Liver (tissue), 9 donors: ENCODE results near the gene SLC4A5. TPM values are rescaled to one million over a fixed set of nuclear protein-coding genes. Genes with fewer than 3 reads are reported as not detected.

Experiments
- DNase-seq: peaks from one replicate; pipeline ENCODE4 v3.0.0-alpha.2; 2017; ENCODE audit warnings: low spot score
- H3K27ac ChIP-seq, 2 donors: one replicate each; pipeline ENCODE4 v1.7.0; 2013; ENCODE audit warnings: inconsistent platforms in 2 of 2, low read length in 2 of 2, control low read depth in 1 of 2, low read depth in 1 of 2, mild to moderate bottlenecking in 1 of 2
- H3K27me3 ChIP-seq, 4 donors: one replicate each; pipeline versions ENCODE4 v1.6.1 to v1.7.0; 2013; ENCODE audit warnings: low read length in 3 of 4, inconsistent platforms in 1 of 4, mild to moderate bottlenecking in 1 of 4, moderate library complexity in 1 of 4; ENCODE audit not compliant: control insufficient read depth in 4 of 4, insufficient read depth in 4 of 4
- H3K36me3 ChIP-seq, 4 donors: one replicate each; pipeline versions ENCODE4 v1.6.1 to v1.7.0; 2013; ENCODE audit warnings: low read length in 3 of 4, mild to moderate bottlenecking in 3 of 4, low read depth in 1 of 4, moderate library complexity in 1 of 4; ENCODE audit not compliant: control insufficient read depth in 4 of 4, insufficient read depth in 3 of 4
- H3K4me1 ChIP-seq, 4 donors: one replicate each; pipeline versions ENCODE4 v1.6.1 to v1.7.0; 2013; ENCODE audit warnings: low read length in 3 of 4, mild to moderate bottlenecking in 3 of 4, moderate library complexity in 1 of 4; ENCODE audit not compliant: control insufficient read depth in 4 of 4, insufficient read depth in 4 of 4
- H3K4me3 ChIP-seq, 3 donors: one replicate each; pipeline versions ENCODE4 v1.6.1 to v1.7.0; 2013; ENCODE audit warnings: low read length in 3 of 3, control low read depth in 1 of 3, low read depth in 1 of 3, mild to moderate bottlenecking in 1 of 3
- H3K9ac ChIP-seq, 2 donors: one replicate each; pipeline ENCODE4 v1.7.0; 2013; ENCODE audit warnings: low read length in 2 of 2, mild to moderate bottlenecking in 2 of 2, moderate library complexity in 2 of 2, control low read depth in 1 of 2, low read depth in 1 of 2
- H3K9me3 ChIP-seq, 4 donors: one replicate each; pipeline versions ENCODE4 v1.6.1 to v1.7.0; 2013; ENCODE audit warnings: low read length in 3 of 4; ENCODE audit not compliant: control insufficient read depth in 4 of 4
- ATF3 ChIP-seq: IDR thresholded peaks from 2 replicates; pipeline ENCODE4 v1.6.1; 2016; ENCODE audit warnings: antibody characterized with exemption
- CTCF ChIP-seq: fragments of 150-350 bp; IDR thresholded peaks from 2 replicates; pipeline ENCODE4 v1.5.1; 2017; ENCODE audit warnings: improper control_type of control experiment, low read depth, low read length; ENCODE audit not compliant: missing input control
- FOXA1 ChIP-seq: IDR thresholded peaks from 2 replicates; pipeline ENCODE4 v1.6.1; 2016; ENCODE audit warnings: antibody characterized with exemption
- FOXA2 ChIP-seq: IDR thresholded peaks from 2 replicates; pipeline ENCODE4 v1.6.1; 2016; ENCODE audit warnings: antibody characterized with exemption
- GABPA ChIP-seq, 2 donors: IDR thresholded peaks in 1 of 2; conservative IDR thresholded peaks in 1 of 2; 2 replicates each; pipeline ENCODE4 v1.6.1; 2016; ENCODE audit warnings: antibody characterized with exemption in 2 of 2, mild to moderate bottlenecking in 1 of 2, moderate library complexity in 1 of 2
- HNF4G ChIP-seq: IDR thresholded peaks from 2 replicates; pipeline ENCODE4 v1.6.1; 2016; ENCODE audit warnings: antibody characterized with exemption
- JUND ChIP-seq, 2 donors: IDR thresholded peaks; 2 replicates each; pipeline ENCODE4 v1.6.1; 2016; ENCODE audit warnings: antibody characterized with exemption in 2 of 2
- MAX ChIP-seq: IDR thresholded peaks from 2 replicates; pipeline ENCODE4 v1.6.1; 2016; ENCODE audit warnings: antibody characterized with exemption
- RAD21 ChIP-seq, 2 donors: IDR thresholded peaks; 2 replicates each; pipeline ENCODE4 v1.6.1; 2016; ENCODE audit warnings: antibody characterized with exemption in 2 of 2, mild to moderate bottlenecking in 2 of 2
- RXRA ChIP-seq, 2 donors: IDR thresholded peaks; 2 replicates each; pipeline ENCODE4 v1.6.1; 2017 to 2018; ENCODE audit warnings: antibody characterized with exemption in 2 of 2, mild to moderate bottlenecking in 1 of 2
- SP1 ChIP-seq: IDR thresholded peaks from 2 replicates; pipeline ENCODE4 v1.6.1; 2018; ENCODE audit warnings: antibody characterized with exemption, mild to moderate bottlenecking
- WGBS: extraction: QIAGEN DNeasy Blood & Tissue Kit; methylation state at CpG from one replicate; pipeline ENCODE4 v1.1.7; 2013; 5-methylcytosine and 5-hydroxymethylcytosine counted together
- polyA plus RNA-seq, 2 donors: library from polyadenylated mRNA; stranded (reverse) in 1 of 2; unstranded in 1 of 2; fragments of 200-250 nt in 1 of 2; fragments of >200 nt in 1 of 2; fragmentation: Nextera tagmentation in 1 of 2; extraction: Ambion mirVana in 1 of 2; gene quantifications; one replicate each; pipeline versions ENCODE4 v1.2.1 to v1.2.3, GENCODE V29; 2013 to 2015
- total RNA-seq, 2 donors: library from RNA; depleted of rRNA; stranded (reverse); fragments of >200 nt; gene quantifications; one replicate each; pipeline ENCODE4 v1.2.3, GENCODE V29; 2014
- TF ChIP-seq, protein P1 (sequence below): IDR thresholded peaks from 2 replicates; pipeline ENCODE4 v1.6.1; 2016; ENCODE audit warnings: antibody characterized with exemption
- TF ChIP-seq, protein P2 (sequence below): IDR thresholded peaks from 2 replicates; pipeline ENCODE4 v1.6.1; 2016; ENCODE audit warnings: antibody characterized with exemption, mild to moderate bottlenecking
- donor health status: healthy.
- donor health status: healthy.
- donor health status: healthy.
- donor health status: healthy.
- donor health status: healthy.

SLC4A5 gene
- total and polyA plus RNA-seq, 4 donors, result 0.12 to 0.50 (median 0.29) TPM

DNA sequence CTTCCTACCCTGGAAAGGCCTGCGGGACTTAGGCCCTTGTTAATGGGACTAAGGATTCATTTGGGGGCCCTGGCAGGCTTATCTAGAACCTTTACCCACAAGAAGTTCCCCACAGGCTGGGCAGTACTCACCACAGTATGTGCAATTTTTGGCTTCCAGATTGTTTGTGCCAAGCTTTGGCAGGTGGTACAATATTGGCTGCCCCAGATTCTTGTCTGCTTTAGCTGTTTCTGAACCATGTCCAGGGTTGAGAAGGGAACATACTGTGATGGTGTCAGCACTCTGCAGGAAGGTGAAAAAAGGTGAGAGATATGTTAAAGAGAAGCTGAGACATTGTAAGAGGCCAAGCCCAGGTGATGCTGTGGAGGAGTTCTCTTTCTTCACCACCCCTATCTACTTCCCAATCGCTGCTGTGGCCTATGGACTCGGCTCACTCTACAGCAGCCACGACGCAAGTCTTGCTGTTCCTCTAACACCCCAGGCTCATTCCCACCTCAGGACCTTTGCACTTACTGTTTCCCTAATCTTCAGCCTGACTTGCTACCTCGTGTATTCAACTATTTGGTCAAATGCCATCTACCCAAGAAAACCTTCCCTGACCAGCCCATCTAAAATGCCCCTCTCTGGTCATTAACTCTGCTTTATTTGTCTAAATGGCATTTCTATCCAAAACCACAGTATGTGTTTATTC, 9.2 kb downstream of the SLC4A5 start:
- TF ChIP-seq GABPA (IDR thresholded peaks at IDR 0.05 in 1 of 2, conservative IDR thresholded peaks at IDR 0.05 in 1 of 2) (no peak), ATF3 (no peak), FOXA1 (no peak), MAX (no peak), HNF4G (no peak)
- TF ChIP-seq, protein P1, sequence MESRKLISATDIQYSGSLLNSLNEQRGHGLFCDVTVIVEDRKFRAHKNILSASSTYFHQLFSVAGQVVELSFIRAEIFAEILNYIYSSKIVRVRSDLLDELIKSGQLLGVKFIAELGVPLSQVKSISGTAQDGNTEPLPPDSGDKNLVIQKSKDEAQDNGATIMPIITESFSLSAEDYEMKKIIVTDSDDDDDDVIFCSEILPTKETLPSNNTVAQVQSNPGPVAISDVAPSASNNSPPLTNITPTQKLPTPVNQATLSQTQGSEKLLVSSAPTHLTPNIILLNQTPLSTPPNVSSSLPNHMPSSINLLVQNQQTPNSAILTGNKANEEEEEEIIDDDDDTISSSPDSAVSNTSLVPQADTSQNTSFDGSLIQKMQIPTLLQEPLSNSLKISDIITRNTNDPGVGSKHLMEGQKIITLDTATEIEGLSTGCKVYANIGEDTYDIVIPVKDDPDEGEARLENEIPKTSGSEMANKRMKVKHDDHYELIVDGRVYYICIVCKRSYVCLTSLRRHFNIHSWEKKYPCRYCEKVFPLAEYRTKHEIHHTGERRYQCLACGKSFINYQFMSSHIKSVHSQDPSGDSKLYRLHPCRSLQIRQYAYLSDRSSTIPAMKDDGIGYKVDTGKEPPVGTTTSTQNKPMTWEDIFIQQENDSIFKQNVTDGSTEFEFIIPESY, result no peak
- TF ChIP-seq, protein P2, sequence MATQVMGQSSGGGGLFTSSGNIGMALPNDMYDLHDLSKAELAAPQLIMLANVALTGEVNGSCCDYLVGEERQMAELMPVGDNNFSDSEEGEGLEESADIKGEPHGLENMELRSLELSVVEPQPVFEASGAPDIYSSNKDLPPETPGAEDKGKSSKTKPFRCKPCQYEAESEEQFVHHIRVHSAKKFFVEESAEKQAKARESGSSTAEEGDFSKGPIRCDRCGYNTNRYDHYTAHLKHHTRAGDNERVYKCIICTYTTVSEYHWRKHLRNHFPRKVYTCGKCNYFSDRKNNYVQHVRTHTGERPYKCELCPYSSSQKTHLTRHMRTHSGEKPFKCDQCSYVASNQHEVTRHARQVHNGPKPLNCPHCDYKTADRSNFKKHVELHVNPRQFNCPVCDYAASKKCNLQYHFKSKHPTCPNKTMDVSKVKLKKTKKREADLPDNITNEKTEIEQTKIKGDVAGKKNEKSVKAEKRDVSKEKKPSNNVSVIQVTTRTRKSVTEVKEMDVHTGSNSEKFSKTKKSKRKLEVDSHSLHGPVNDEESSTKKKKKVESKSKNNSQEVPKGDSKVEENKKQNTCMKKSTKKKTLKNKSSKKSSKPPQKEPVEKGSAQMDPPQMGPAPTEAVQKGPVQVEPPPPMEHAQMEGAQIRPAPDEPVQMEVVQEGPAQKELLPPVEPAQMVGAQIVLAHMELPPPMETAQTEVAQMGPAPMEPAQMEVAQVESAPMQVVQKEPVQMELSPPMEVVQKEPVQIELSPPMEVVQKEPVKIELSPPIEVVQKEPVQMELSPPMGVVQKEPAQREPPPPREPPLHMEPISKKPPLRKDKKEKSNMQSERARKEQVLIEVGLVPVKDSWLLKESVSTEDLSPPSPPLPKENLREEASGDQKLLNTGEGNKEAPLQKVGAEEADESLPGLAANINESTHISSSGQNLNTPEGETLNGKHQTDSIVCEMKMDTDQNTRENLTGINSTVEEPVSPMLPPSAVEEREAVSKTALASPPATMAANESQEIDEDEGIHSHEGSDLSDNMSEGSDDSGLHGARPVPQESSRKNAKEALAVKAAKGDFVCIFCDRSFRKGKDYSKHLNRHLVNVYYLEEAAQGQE, result no peak
- H3K36me3 ChIP-seq, result no peaks in the 10 kb centered on the region
- H3K27ac ChIP-seq, result peak overlapping the region in 1 of 2 donors; percentile 16
- no peak for DNase-seq
- H3K9me3 ChIP-seq, result no peaks in the 10 kb centered on the region
- no peak overlapping the region for H3K9ac ChIP-seq
- peaks cover 0 to 10% (median 6%) of the 10 kb centered on the region in 4 donors for H3K4me1 ChIP-seq
- no peaks in the 10 kb centered on the region for H3K27me3 ChIP-seq
- 91% methylated on average over 6 of the region's 6 CpGs for WGBS
- no peak overlapping the region for H3K4me3 ChIP-seq

DNA sequence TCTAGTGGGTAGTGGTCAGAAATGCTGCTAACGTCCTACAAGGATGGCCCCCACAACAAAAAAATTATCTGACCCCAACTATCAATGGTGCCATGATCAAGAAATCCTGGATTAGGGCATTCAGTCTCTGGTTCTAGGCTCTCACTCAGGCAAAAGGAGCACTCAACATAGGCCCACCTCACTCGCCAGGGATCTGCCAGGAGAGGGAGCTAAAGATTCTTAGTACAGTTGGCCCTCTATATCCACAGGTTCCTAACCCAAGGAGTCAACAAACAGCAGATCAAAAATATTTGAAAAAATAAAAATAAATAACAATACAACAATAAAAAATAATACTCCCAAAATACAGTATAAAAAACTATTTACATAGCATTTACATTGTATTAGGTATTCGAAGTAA, 10.0 kb downstream of the SLC4A5 start:
- Histone ChIP-seq H3K36me3 (no peaks in the 10 kb centered on the region), H3K27ac (no peak overlapping the region), H3K9ac (no peak overlapping the region), H3K4me1 (peaks cover 0 to 10% (median 6%) of the 10 kb centered on the region in 4 donors), H3K27me3 (no peaks in the 10 kb centered on the region), H3K9me3 (no peaks in the 10 kb centered on the region), H3K4me3 (no peak overlapping the region)
- no peak for DNase-seq
- 75% methylated on average over 3 of the region's 3 CpGs for WGBS
- TF ChIP-seq SP1 (no peak), CTCF (peak; percentile 51), RAD21 (IDR thresholded peaks at IDR 0.05) (peak; percentile 78 to 79), FOXA2 (no peak), JUND (IDR thresholded peaks at IDR 0.05) (no peak), HNF4G (no peak), RXRA (IDR thresholded peaks at IDR 0.05) (no peak)
- TF ChIP-seq, protein P1, result no peak
